GM19328 (cell line): ENCODE measurements around the gene ENTREP1.

Experiments
- ATAC-seq: cut with Tn5 transposase; IDR thresholded peaks from one replicate; pipeline ENCODE4 v1.9.1; 2021; ENCODE audit warnings: mild to moderate bottlenecking, moderate library complexity; ENCODE audit not compliant: unreplicated experiment

ENTREP1 gene

GRCh38 chr9:69317894-69318293 lies 7.1 kb upstream of the ENTREP1 start:
- ATAC-seq, result no peak

GRCh38 chr9:69319324-69320025 lies 5.5 kb upstream of the ENTREP1 start:
- ATAC-seq, result no peak

- no peak for ATAC-seq
Observed at GRCh38 chr9:69322256-69322655, 2.8 kb upstream of the ENTREP1 start.

- no peak for ATAC-seq
Observed at GRCh38 chr9:69323861-69324260, 1.2 kb upstream of the ENTREP1 start.

GRCh38 chr9:69325409-69326212 lies 596 bp downstream of the ENTREP1 start:
- no peak for ATAC-seq

GRCh38 chr9:69326261-69326660 lies 1.2 kb downstream of the ENTREP1 start:
- ATAC-seq, result no peak

- ATAC-seq, result no peak
Observed at GRCh38 chr9:69330580-69330979, 5.6 kb downstream of the ENTREP1 start.

- no peak for ATAC-seq
Observed at GRCh38 chr9:69331444-69331843, 6.4 kb downstream of the ENTREP1 start.

- no peak for ATAC-seq
Observed at GRCh38 chr9:69332067-69332685, 7.2 kb downstream of the ENTREP1 start.

GRCh38 chr9:69333716-69334115 lies 8.7 kb downstream of the ENTREP1 start:
- ATAC-seq, result no peak

- no peak for ATAC-seq
Observed at GRCh38 chr9:69334317-69334716, 9.3 kb downstream of the ENTREP1 start.

GRCh38 chr9:69339620-69340019 lies 14.6 kb downstream of the ENTREP1 start:
- no peak for ATAC-seq

GRCh38 chr9:69340631-69341030 lies 15.6 kb downstream of the ENTREP1 start:
- ATAC-seq, result no peak

- no peak for ATAC-seq
Observed at GRCh38 chr9:69342769-69343168, 17.8 kb downstream of the ENTREP1 start.

GRCh38 chr9:69344459-69344858 lies 19.4 kb downstream of the ENTREP1 start:
- no peak for ATAC-seq

- ATAC-seq, result no peak
Observed at GRCh38 chr9:69346596-69347390, 21.8 kb downstream of the ENTREP1 start.

GRCh38 chr9:69347607-69348006 lies 22.6 kb downstream of the ENTREP1 start:
- no peak for ATAC-seq

GRCh38 chr9:69351227-69351626 lies 26.2 kb downstream of the ENTREP1 start:
- ATAC-seq, result no peak

GRCh38 chr9:69355232-69355631 lies 30.2 kb downstream of the ENTREP1 start:
- no peak for ATAC-seq

GRCh38 chr9:69357030-69357775 lies 32.2 kb downstream of the ENTREP1 start:
- no peak for ATAC-seq
